RPMI7951 (cell line): ENCODE measurements around the gene KRTAP12-4. TPM values are rescaled to one million over a fixed set of nuclear protein-coding genes. Genes with fewer than 3 reads are reported as not detected.
"Not testable (repeated sequence)": the region's sequence is repeated elsewhere in the genome, so short reads cannot be mapped to it uniquely, and the experiment has no call there.

ENCODE experiments used
- DNase-seq: peaks from one replicate; pipeline ENCODE4 v3.0.0-alpha.2; 2012; ENCODE audit warnings: low read depth
- total RNA-seq: library from RNA; depleted of rRNA; stranded (reverse); fragments of >200 nt; shearing (Covaris generic); gene quantifications from 2 replicates; pipeline ENCODE4 v1.2.3, GENCODE V29; 2014

Gene KRTAP12-4
- total RNA-seq, 1 experiment from 2014 or later, result not detected

GRCh38 chr21:44686843-44687561, 32.5 kb upstream of the KRTAP12-4 start:
- DNase-seq, result no peak

GRCh38 chr21:44686000-44686781, 31.7 kb upstream of the KRTAP12-4 start:
- no peak for DNase-seq

GRCh38 chr21:44685050-44685449, 30.6 kb upstream of the KRTAP12-4 start:
- DNase-seq, result not testable (repeated sequence)

GRCh38 chr21:44684483-44684882, 30.0 kb upstream of the KRTAP12-4 start:
- DNase-seq, result no peak

DNA sequence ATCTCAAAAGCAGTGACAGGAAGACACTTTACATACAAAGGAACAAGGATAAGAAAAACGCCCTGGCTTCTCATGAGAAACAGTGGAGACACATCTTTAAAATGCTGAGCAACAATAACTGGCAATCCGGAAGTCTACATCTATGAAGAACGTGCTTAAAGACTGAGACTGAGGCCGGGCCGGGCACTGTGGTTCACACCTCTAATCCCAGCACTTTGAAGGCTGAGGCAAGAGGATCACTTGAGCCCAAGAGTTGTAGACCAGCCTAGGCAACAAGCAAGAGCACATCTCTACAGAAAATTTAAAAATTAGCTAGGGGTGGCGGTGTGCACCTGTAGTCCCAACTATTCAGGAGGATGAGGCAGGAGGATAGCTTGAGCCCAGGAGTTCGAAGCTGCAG, 29.6 kb upstream of the KRTAP12-4 start:
- no peak for DNase-seq

DNA sequence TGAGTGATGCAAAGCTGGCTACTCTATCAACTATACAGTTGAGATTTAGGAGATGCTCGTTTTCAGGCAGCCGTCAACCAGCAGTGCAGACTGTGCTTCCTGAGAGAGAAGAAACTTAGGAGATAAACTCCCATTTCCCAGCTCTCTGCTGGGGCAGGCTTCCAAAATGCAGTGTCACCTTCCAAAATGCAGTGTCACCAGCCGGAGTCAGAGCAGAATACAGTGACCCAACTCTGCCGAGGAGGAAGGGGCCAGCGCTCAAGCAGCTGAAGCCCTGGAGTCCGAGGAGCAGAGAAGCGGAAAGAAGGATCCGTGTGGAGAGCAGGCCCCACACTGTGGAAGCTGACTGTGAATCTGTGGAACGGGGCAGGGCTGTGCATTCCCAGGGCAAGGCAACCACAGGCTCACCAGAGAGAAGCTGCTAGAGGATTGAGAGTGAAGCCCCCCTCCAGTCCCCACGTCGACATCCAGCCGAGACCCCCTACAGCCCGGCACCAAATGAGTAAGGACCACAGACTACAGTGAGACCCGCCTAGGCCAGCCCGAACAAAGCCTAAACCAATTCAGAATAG, 28.2 kb upstream of the KRTAP12-4 start:
- DNase-seq, result no peak

GRCh38 chr21:44681861-44682579, 27.6 kb upstream of the KRTAP12-4 start, which contains the start of gene KRTAP12-1:
KRTAP12-1 (minus strand) TSS chr21:44682163; CDS start chr21:44682123, 40 bp downstream.
- no peak for DNase-seq

GRCh38 chr21:44681152-44681551, 26.7 kb upstream of the KRTAP12-4 start:
- no peak for DNase-seq

- no peak for DNase-seq
Observed at GRCh38 chr21:44677881-44678280, 23.4 kb upstream of the KRTAP12-4 start.

DNA sequence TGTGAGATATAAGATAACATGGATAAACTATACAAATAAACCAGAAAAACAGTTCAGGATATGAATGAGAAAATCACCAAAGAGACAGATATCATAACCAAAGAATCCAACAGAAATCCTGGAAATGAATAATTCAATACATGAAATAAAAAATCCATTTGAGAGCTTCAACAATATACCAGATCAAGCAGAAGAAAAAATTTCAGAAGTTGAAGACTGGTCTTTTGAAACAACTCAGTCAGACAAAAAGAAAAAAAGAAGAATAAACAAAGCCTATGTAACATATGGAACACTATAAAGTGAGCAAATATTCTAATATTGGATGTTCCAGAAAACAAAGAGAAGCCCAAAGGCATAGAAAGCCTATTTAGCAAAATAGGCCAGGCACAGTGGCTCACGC, 17.5 kb upstream of the KRTAP12-4 start:
- no peak for DNase-seq

DNA sequence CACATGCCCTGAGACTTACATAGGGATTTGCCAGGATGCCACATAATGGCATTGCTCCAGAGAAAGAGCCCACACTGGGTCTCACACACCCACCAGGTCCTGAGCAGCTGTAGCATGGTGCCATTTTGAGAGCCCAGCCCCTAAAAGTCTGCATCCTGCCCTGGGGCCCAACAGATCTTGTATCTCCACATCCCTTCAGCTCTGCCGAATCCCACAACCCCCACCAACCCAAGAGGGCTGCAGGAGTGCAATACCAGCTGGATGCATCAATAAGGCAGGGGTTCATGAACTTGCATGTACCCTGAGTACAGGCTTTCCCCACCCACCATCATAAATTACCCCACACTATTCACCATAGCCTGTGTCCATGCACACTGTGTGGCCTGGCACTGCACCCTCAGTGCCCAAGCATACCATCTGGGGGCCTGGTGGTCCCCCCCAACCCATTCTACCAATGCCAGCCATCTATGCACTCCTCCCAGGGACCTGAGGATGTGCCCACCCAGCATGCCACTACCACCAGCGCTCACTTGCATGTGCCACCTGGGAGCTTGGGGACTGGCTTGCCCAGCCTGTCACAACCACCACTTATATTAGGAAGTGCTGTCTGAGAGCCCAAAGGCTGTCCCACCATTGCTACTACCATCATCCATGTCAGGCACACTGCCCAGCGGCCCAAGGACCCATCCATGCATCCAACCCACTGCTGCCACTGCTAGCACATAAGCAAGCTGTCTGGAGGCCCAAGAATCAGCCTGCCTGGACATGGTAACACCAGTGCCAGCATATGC, 16.4 kb upstream of the KRTAP12-4 start:
- no peak for DNase-seq

DNA sequence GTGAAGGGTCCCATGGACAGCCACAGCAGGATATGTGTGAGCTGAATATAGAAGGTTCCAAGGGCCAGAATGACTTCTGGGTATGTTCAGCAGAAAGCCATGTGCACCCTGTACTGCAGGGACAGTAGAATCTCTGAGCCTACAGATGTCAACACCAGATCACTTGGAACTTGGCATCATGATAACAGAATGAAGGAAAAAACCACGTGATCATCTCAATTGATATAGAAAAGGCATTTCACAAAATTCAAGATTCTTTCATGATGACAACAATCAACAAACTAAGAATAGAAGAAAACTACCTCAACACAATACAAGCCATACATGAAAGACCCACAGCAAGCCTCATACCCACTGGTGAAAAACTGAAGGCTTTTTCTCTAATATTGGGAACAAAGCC, 13.2 kb upstream of the KRTAP12-4 start:
- no peak for DNase-seq

DNA sequence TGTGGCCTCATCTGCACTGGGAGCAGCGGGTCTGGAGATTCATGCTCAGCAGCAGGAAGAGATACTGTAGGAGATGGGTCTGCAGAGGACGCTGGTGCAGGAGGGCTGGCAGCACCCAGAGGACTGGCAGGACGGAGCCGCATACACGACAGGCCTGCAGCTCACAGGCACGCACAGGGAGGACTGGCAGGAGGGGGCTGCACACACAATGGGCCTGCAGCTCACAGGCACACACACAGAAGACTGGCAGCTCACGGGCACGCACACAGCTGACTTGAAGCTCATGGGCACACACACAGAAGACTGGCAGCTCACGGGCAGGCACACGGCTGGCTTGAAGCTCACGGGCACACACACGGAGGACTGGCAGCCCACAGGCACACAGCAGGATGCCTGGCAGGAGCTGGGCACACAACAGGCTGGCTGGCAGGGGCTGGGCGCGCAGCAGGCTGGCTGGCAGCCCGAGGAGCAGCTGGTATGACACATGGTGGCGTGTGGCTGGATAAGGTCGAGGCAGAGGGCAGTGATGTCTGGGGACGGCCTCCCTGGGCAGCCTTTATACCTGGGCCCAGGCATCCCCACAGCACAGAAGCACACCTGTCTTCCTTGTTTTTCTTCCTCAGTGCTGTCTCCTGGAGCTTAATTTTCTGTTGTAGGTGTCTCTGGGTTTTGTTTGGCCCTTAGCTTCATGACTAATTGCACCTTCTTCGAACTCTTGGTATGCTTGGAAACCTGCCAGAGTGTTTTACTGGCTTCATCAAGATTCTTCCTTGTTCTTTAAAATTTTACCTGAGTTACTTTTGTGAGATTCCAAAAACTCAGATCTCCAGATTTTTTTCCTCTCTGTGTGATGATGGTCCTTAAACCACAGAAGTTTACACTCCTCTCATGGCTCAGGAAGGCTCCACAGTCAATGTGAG, 12.2 kb upstream of the KRTAP12-4 start, which contains the start of gene KRTAP12-2:
TSS of gene KRTAP12-2 (minus strand) at position 527 of the 920 bp plus-strand sequence. CDS start at position 486, 41 bp downstream.
- DNase-seq, result no peak

DNA sequence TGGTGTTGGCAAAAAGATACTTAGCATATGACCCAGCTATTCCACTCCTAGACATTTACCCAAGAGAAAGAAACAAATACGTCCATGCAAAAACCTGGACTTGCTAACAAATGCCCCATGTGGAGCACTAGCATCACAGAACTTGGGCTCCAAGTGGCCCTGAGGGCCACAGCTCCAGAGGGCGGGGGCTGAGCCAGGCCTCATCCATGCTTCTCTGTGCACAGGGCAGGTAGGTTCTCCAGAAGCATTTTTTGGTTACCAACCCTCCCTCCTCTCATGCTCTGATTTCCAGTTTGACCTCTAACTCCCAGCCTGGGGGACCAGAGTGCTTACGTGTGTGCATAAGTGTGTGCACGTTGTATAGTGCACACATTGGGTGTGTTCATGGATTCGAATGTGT, 10.2 kb upstream of the KRTAP12-4 start:
- DNase-seq, result no peak

GRCh38 chr21:44661567-44661966, 7.1 kb upstream of the KRTAP12-4 start:
- DNase-seq, result not testable (repeated sequence)

DNA sequence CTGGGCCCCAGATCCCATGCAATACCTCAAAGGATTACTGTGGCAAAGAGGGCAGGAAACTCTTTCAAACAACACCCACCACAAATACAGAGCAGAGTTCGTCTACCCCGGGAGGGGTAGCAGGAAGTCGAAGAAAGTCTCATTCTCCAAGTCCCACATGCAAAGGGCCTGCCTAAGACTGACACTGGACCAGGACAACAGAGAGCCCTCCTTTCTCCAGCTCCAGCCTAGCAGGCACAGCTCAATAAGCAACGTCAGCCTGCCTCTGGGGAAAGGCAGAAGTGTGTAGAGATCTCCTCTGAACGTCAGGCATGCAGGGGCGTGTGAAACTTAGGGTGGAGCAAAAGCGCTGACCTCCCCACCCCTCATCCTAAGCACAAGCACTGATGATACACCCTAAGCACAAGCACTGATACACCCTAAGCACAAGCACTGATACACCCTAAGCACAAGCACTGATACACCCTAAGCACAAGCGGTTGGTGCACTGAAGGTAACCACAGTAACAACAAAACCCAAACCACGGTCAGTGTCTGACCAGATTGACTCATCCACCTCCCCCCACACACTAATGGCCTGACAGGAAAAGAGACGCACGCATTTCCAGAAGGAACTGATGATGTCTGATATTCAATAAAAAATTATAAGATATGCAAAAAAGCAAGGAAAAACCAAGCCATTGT, 4.6 kb upstream of the KRTAP12-4 start:
- peak; percentile 2 for DNase-seq

DNA sequence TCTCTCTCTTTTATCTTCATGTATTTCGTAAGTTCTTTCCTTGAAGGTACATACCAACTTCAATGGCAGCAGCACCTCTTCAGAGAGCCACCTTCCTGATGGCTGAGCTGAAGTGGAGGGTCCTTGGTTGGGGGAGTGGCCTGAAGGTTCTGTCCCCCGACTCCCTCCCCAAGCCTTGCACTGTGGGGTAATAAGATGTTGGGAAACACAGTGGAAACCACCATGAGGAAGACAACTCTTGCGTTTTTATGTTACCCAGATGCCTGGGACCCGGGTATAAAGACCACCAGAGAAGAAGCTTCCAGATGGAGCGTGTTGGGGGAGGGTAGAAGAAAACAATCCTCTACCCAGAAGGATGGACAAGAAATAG, 4.1 kb upstream of the KRTAP12-4 start:
- no peak for DNase-seq

- peak; percentile 1 for DNase-seq
Observed at GRCh38 chr21:44657635-44658540, 3.4 kb upstream of the KRTAP12-4 start, which contains the start of gene KRTAP12-3. KRTAP12-3 (plus strand) TSS chr21:44657932; CDS start chr21:44657980, 48 bp downstream.
